ENCODE measurements around the gene RSPH3. TPM values are rescaled to one million over a fixed set of nuclear protein-coding genes. Genes with fewer than 3 reads are reported as not detected.

RSPH3 gene
- total and polyA plus RNA-seq, 2 of the 8 experiments (the other 6 are each of a cell fraction or from before 2014, with no cell fraction given): 0.60 to 2.7 TPM

DNA sequence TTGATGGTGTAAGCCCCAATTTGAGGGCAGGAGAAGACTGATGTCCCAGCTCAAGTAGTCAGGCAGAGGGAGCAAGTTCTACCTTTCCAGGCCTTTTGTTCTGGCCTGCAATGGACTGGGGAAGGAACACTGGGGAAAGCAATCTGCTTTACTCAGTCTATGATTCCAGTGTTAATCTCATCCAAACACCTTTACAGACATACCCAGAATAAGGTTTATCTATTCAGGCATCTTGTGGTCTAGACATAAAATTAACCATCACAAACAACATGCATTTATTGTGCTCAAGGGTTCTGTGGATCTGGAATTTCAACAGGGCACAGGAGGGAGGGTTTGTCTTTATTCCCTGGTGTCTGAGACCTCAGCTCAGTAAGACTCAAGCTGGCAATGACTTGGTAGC lies 14.4 kb upstream of the RSPH3 start (continued):
- TF ChIP-seq GTF2F1 (IDR thresholded peaks at IDR 0.05; ENCODE audit: borderline replicate concordance, low read depth, low read length) (no peak), ASH2L (IDR thresholded peaks at IDR 0.05; ENCODE audit: low read length) (no peak), BRCA1 (IDR thresholded peaks at IDR 0.05; ENCODE audit: low read depth, low read length) (no peak)

Data from H1 (cell line).